Spinal cord (tissue), 10 donors: ENCODE data around the gene PLEKHG5. TPM values are rescaled to one million over a fixed set of nuclear protein-coding genes. Genes with fewer than 3 reads are reported as not detected.

Experiments
- DNase-seq, 6 donors: peaks; one replicate each; pipeline versions ENCODE4 v3.0.0 to v3.0.0-alpha.2; 2013 to 2015; ENCODE audit warnings: low spot score in 6 of 6, low read depth in 4 of 6
- H3K27ac ChIP-seq: one replicate; pipeline ENCODE4 v1.5.1; 2013; ENCODE audit warnings: low read depth, low read length, control low read depth
- H3K27me3 ChIP-seq: one replicate; pipeline ENCODE4 v1.6.1; 2013; ENCODE audit warnings: low read length; ENCODE audit not compliant: control insufficient read depth, insufficient read depth
- H3K36me3 ChIP-seq: one replicate; pipeline ENCODE4 v1.6.1; 2013; ENCODE audit warnings: low read length; ENCODE audit not compliant: control insufficient read depth, insufficient read depth
- H3K4me1 ChIP-seq: one replicate; pipeline ENCODE4 v1.6.1; 2013; ENCODE audit warnings: low read length; ENCODE audit not compliant: control insufficient read depth, insufficient read depth
- H3K4me3 ChIP-seq: one replicate; pipeline ENCODE4 v1.5.1; 2013; ENCODE audit warnings: low read depth, low read length, control low read depth
- H3K9me3 ChIP-seq: one replicate; pipeline ENCODE4 v1.6.1; 2013; ENCODE audit warnings: low read length; ENCODE audit not compliant: control insufficient read depth, insufficient read depth
- WGBS: methylation state at CpG from one replicate; pipeline ENCODE4 v1.1.5; 2013; ENCODE audit warnings: missing lambda C conversion rate; ENCODE audit not compliant: insufficient coverage; 5-methylcytosine and 5-hydroxymethylcytosine counted together
- polyA plus RNA-seq, 2 donors: library from polyadenylated mRNA; unstranded; fragments of 120-200 nt; gene quantifications; one replicate each; pipeline ENCODE4 v1.2.1, GENCODE V29; 2013; ENCODE audit not compliant: insufficient read length in 2 of 2
- total RNA-seq, 2 donors: library from RNA; depleted of rRNA in 1 of 2; stranded (reverse); fragments of 120-200 nt in 1 of 2; fragments of >200 nt in 1 of 2; gene quantifications; one replicate each; pipeline versions ENCODE4 v1.2.3 to v1.2.4, GENCODE V29; 2013 to 2014
- donor health status: healthy.

PLEKHG5 gene
- total and polyA plus RNA-seq, 4 donors: 12.9 to 32.9 (median 22.7) TPM

GRCh38 chr1:6467224-6467623 is 24.2 kb downstream of the PLEKHG5 start:
- Histone ChIP-seq H3K36me3 (peaks cover 94% of the 10 kb centered on the region), H3K9me3 (no peaks in the 10 kb centered on the region), H3K27me3 (peaks cover 3% of the 10 kb centered on the region), H3K4me1 (peaks cover 5% of the 10 kb centered on the region), H3K27ac (no peak overlapping the region), H3K4me3 (no peak overlapping the region)
- 94% methylated on average over 11 of the region's 12 CpGs for WGBS
- no peak for DNase-seq

- no peak for DNase-seq
- H3K9me3 ChIP-seq: no peaks in the 10 kb centered on the region
- no peak overlapping the region for H3K4me3 ChIP-seq
- peaks cover 8% of the 10 kb centered on the region for H3K27me3 ChIP-seq
- no peak overlapping the region for H3K27ac ChIP-seq
- WGBS: no CpG with 5 or more reads among the region's 5 CpGs
- H3K36me3 ChIP-seq: peaks cover 94% of the 10 kb centered on the region
- peaks cover 5% of the 10 kb centered on the region for H3K4me1 ChIP-seq
These were observed 24.7 kb downstream of the PLEKHG5 start for GRCh38 chr1:6466751-6467150.

GRCh38 chr1:6466023-6466422 is 25.4 kb downstream of the PLEKHG5 start, which contains the start of gene TNFRSF25:
TNFRSF25 (minus strand) TSS chr1:6466173; CDS start chr1:6466107, 66 bp downstream.
- Histone ChIP-seq H3K27me3 (peaks cover 14% of the 10 kb centered on the region), H3K9me3 (no peaks in the 10 kb centered on the region), H3K27ac (no peak within 1 kb of the TSS), H3K4me1 (peaks cover 8% of the 10 kb centered on the region), H3K36me3 (peaks cover 94% of the 10 kb centered on the region), H3K4me3 (no peak within 1 kb of the TSS)
- WGBS: 26% methylated on average over 42 of the region's 43 CpGs
- DNase-seq: no peak

- no peak overlapping the region for H3K27ac ChIP-seq
- H3K9me3 ChIP-seq: no peaks in the 10 kb centered on the region
- DNase-seq: no peak
- peaks cover 94% of the 10 kb centered on the region for H3K36me3 ChIP-seq
- 55% methylated on average over 15 of the region's 21 CpGs for WGBS
- no peak overlapping the region for H3K4me3 ChIP-seq
- peaks cover 13% of the 10 kb centered on the region for H3K4me1 ChIP-seq
- H3K27me3 ChIP-seq: peaks cover 19% of the 10 kb centered on the region
These were observed 25.9 kb downstream of the PLEKHG5 start for GRCh38 chr1:6465461-6466005.

GRCh38 chr1:6464915-6465314 is 26.6 kb downstream of the PLEKHG5 start:
- Histone ChIP-seq H3K4me3 (no peak overlapping the region), H3K27ac (no peak overlapping the region), H3K36me3 (peaks cover 93% of the 10 kb centered on the region), H3K9me3 (no peaks in the 10 kb centered on the region), H3K4me1 (peaks cover 19% of the 10 kb centered on the region), H3K27me3 (peaks cover 26% of the 10 kb centered on the region)
- no peak for DNase-seq
- 84% methylated on average over 5 of the region's 5 CpGs for WGBS

- H3K27me3 ChIP-seq: peaks cover 30% of the 10 kb centered on the region
- no peak for DNase-seq
These were observed 27.0 kb downstream of the PLEKHG5 start for GRCh38 chr1:6464514-6464836.

GRCh38 chr1:6463120-6463412 is 28.4 kb downstream of the PLEKHG5 start:
- H3K27me3 ChIP-seq: peaks cover 31% of the 10 kb centered on the region

More at GRCh38 chr1:6464514-6464836, 27.0 kb downstream of the PLEKHG5 start:
- no peaks in the 10 kb centered on the region for H3K9me3 ChIP-seq
- H3K27ac ChIP-seq: no peak overlapping the region
- WGBS: 78% methylated on average over 7 of the region's 7 CpGs
- peaks cover 93% of the 10 kb centered on the region for H3K36me3 ChIP-seq
- H3K4me1 ChIP-seq: peaks cover 22% of the 10 kb centered on the region
- no peak overlapping the region for H3K4me3 ChIP-seq

GRCh38 chr1:6462412-6463119 is 28.9 kb downstream of the PLEKHG5 start:
- Histone ChIP-seq H3K27me3 (peaks cover 30% of the 10 kb centered on the region), H3K27ac (no peak overlapping the region), H3K4me3 (no peak overlapping the region), H3K36me3 (peaks cover 73% of the 10 kb centered on the region), H3K9me3 (no peaks in the 10 kb centered on the region), H3K4me1 (peaks cover 22% of the 10 kb centered on the region)
- 92% methylated on average over 12 of the region's 13 CpGs for WGBS
- DNase-seq: no peak

More at GRCh38 chr1:6463120-6463412, 28.4 kb downstream of the PLEKHG5 start:
- H3K36me3 ChIP-seq: peaks cover 78% of the 10 kb centered on the region
- DNase-seq: no peak
- no peak overlapping the region for H3K27ac ChIP-seq
- H3K4me3 ChIP-seq: no peak overlapping the region
- H3K4me1 ChIP-seq: peaks cover 22% of the 10 kb centered on the region
- no CpG with 5 or more reads among the region's 1 CpG for WGBS
- no peaks in the 10 kb centered on the region for H3K9me3 ChIP-seq

- DNase-seq: no peak
- Histone ChIP-seq H3K4me3 (no peak overlapping the region), H3K4me1 (peaks cover 22% of the 10 kb centered on the region), H3K36me3 (peaks cover 66% of the 10 kb centered on the region), H3K9me3 (no peaks in the 10 kb centered on the region), H3K27me3 (peaks cover 35% of the 10 kb centered on the region), H3K27ac (no peak overlapping the region)
- WGBS: 74% methylated on average over 42 of the region's 48 CpGs
These were observed 29.7 kb downstream of the PLEKHG5 start for GRCh38 chr1:6461538-6462411.
